Activated CD4-positive, alpha-beta T cell treated with anti-CD3 and anti-CD28 coated beads, Interleukin-2, amount 10 ng/mL, durations not matched to agents 7 days and 5 days (primary cell): ENCODE data around the gene LAT. TPM values are rescaled to one million over a fixed set of nuclear protein-coding genes. Genes with fewer than 3 reads are reported as not detected.

Experiments used
- CTCF ChIA-PET: fragments of 350-600 bp; sonication (Branson Sonifier 250); formaldehyde crosslinking; loops from one replicate; lab custom pipeline; 2021; ENCODE audit warnings: antibody characterized with exemption; lab: Charles Lee
- POLR2A ChIA-PET: fragments of 350-600 bp; sonication (Branson Sonifier 250); formaldehyde crosslinking; loops from one replicate; lab custom pipeline; 2021; ENCODE audit warnings: antibody characterized with exemption; lab: Charles Lee
- DNase-seq: peaks from one replicate; pipeline ENCODE4 v3.0.0-alpha.2; 2020
- H3K27ac Mint-ChIP-seq: one replicate; pipeline ENCODE4 v1.8.0; 2021; ENCODE audit warnings: mild to moderate bottlenecking, moderate library complexity, mixed read lengths
- H3K27me3 Mint-ChIP-seq: one replicate; pipeline ENCODE4 v1.8.0; 2021; ENCODE audit warnings: mixed read lengths
- H3K36me3 Mint-ChIP-seq: one replicate; pipeline ENCODE4 v1.8.0; 2021; ENCODE audit warnings: low read depth, mixed read lengths
- H3K4me1 Mint-ChIP-seq: one replicate; pipeline ENCODE4 v1.8.0; 2021; ENCODE audit warnings: mixed read lengths
- H3K4me3 Mint-ChIP-seq: one replicate; pipeline ENCODE4 v1.8.0; 2021; ENCODE audit warnings: mild to moderate bottlenecking, moderate library complexity, mixed read lengths
- H3K9me3 Mint-ChIP-seq: one replicate; pipeline ENCODE4 v1.8.0; 2021; ENCODE audit warnings: mixed read lengths
- total RNA-seq, 2 experiments: library from RNA; stranded (reverse); gene quantifications; one replicate each; pipeline ENCODE4 v1.2.3, GENCODE V29; 2021

LAT gene
- total RNA-seq, 2 experiments from 2014 or later = 365 to 379 TPM

- Mint-ChIP-seq H3K27ac (peak overlapping the region; percentile 43), H3K4me1 (peaks cover 41% of the 10 kb centered on the region), H3K9me3 (no peaks in the 10 kb centered on the region), H3K4me3 (no peak overlapping the region), H3K27me3 (no peaks in the 10 kb centered on the region), H3K36me3 (peaks cover 3% of the 10 kb centered on the region)
- CTCF ChIA-PET = interaction anchor here (1.0 kb wide), 1 partner anchor 14 kb away, joined by 4 read pairs; no protein-coding TSS in a partner anchor
- POLR2A ChIA-PET = no interaction called here
- no peak for DNase-seq
These were observed 29.8 kb downstream of the LAT start for GRCh38 chr16:29014561-29015069.

DNA sequence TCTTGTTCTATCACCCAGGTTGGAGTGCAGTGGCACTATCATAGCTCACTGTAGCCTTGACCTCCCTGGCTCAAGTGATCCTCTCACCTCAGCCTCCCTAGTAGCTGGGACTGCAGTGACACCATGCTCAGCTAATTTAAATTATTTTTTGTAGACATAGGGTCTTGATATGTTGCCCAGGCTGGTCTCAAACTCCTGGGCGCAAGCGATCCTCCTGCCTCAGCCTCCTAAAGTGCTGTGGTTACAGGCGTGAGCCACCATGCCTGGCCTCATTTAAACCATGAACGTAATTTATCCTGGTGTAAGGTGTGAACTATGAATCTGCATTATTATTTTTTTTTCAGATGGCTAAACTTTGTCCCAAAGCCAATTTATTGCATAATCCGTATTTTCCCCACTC, 37.3 kb downstream of the LAT start:
- no peaks in the 10 kb centered on the region for H3K9me3 Mint-ChIP-seq
- no peaks in the 10 kb centered on the region for H3K27me3 Mint-ChIP-seq
- no peak overlapping the region for H3K4me3 Mint-ChIP-seq
- no peaks in the 10 kb centered on the region for H3K36me3 Mint-ChIP-seq
- no peak overlapping the region for H3K27ac Mint-ChIP-seq
- POLR2A ChIA-PET = no interaction called here
- DNase-seq = no peak
- H3K4me1 Mint-ChIP-seq = peaks cover 55% of the 10 kb centered on the region
- CTCF ChIA-PET = interaction anchor here (0.6 kb wide), 1 partner anchor 12 kb away, joined by 3 read pairs; no protein-coding TSS in a partner anchor

GRCh38 chr16:29023279-29024277, 38.7 kb downstream of the LAT start:
- H3K4me3 Mint-ChIP-seq = no peak overlapping the region
- H3K27ac Mint-ChIP-seq = peak overlapping the region; percentile 61
- CTCF ChIA-PET = interaction anchor here (0.8 to 1.3 kb wide), 3 partner anchors 8 to 43 kb away, joined by 3 read pairs; no protein-coding TSS in a partner anchor
- no peaks in the 10 kb centered on the region for H3K36me3 Mint-ChIP-seq
- H3K4me1 Mint-ChIP-seq = peaks cover 61% of the 10 kb centered on the region
- no peaks in the 10 kb centered on the region for H3K27me3 Mint-ChIP-seq
- no peaks in the 10 kb centered on the region for H3K9me3 Mint-ChIP-seq
- no peak for DNase-seq
- POLR2A ChIA-PET = no interaction called here

DNA sequence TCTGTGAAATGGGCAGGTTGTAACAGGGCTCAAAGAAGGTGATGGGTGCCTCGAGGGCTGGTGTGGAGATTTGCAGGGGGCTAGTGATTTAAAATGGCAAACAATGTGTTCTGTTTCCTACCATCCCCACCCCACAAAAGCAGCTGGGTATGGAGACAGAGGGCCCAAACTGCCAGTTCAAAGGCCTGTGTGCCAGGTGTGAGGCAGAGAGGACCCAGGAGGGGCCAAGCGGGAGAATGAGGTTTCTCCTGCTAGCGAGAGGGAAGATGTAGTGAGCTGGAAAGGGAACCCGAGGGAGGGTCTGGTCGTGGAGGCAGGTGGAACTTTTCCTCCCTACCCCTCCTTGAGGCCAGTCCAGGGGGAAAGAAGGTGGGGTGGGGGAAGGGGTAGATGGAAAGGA, 39.4 kb downstream of the LAT start:
- no peaks in the 10 kb centered on the region for H3K36me3 Mint-ChIP-seq
- H3K9me3 Mint-ChIP-seq = no peaks in the 10 kb centered on the region
- H3K4me3 Mint-ChIP-seq = no peak overlapping the region
- H3K27ac Mint-ChIP-seq = peak overlapping the region; percentile 61
- H3K4me1 Mint-ChIP-seq = peaks cover 68% of the 10 kb centered on the region
- no peak for DNase-seq
- POLR2A ChIA-PET = no interaction called here
- CTCF ChIA-PET = interaction anchor here (0.8 to 1.3 kb wide), 3 partner anchors 8 to 44 kb away, joined by 3 to 4 read pairs (median 3); no protein-coding TSS in a partner anchor
- no peaks in the 10 kb centered on the region for H3K27me3 Mint-ChIP-seq

DNA sequence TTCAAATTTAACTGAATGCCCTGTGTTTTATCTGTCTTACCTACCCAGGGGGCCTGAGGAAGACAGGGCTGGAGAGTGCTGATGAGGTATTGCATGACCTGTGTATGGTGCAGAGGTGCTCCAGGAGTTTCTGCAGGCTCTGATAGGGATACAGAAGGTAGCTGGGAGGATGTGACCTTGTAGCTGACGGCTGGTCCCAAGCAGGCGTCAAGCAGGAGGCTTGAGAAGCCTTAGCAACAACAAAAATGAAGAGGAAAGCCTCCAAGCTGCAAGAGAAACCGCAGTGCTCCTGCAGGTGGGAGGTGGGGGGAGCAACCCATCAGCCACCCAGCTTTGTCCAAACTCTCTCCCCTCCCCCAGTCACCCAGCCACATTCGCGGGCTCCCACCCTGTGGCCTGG, 40.4 kb downstream of the LAT start:
- H3K27ac Mint-ChIP-seq = peak overlapping the region; percentile 77
- peak; percentile 32 for DNase-seq
- peak overlapping the region; percentile 8 for H3K4me3 Mint-ChIP-seq
- peaks cover 72% of the 10 kb centered on the region for H3K4me1 Mint-ChIP-seq
- no peaks in the 10 kb centered on the region for H3K36me3 Mint-ChIP-seq
- ChIA-PET CTCF (interaction anchor here (0.9 to 1.1 kb wide), 2 partner anchors 15 to 48 kb away, joined by 3 to 4 read pairs; no protein-coding TSS in a partner anchor), POLR2A (interaction anchor here (0.6 kb wide), 1 partner anchor 1472 kb away, joined by 3 read pairs; no protein-coding TSS in a partner anchor)
- H3K27me3 Mint-ChIP-seq = no peaks in the 10 kb centered on the region
- no peaks in the 10 kb centered on the region for H3K9me3 Mint-ChIP-seq

- ChIA-PET CTCF (interaction anchor here (0.9 kb wide), 1 partner anchor 48 kb away, joined by 3 read pairs; no protein-coding TSS in a partner anchor), POLR2A (no interaction called here)
- no peak for DNase-seq
- Mint-ChIP-seq H3K27me3 (no peaks in the 10 kb centered on the region), H3K4me3 (no peak overlapping the region), H3K4me1 (peaks cover 72% of the 10 kb centered on the region), H3K9me3 (no peaks in the 10 kb centered on the region), H3K36me3 (no peaks in the 10 kb centered on the region), H3K27ac (peak overlapping the region; percentile 77)
These were observed 40.9 kb downstream of the LAT start for GRCh38 chr16:29025735-29026134.

- Mint-ChIP-seq H3K9me3 (no peaks in the 10 kb centered on the region), H3K27me3 (no peaks in the 10 kb centered on the region), H3K4me1 (peaks cover 46% of the 10 kb centered on the region), H3K4me3 (no peak overlapping the region), H3K27ac (peak overlapping the region; percentile 81), H3K36me3 (no peaks in the 10 kb centered on the region)
- ChIA-PET CTCF (interaction anchor here (0.6 to 1.2 kb wide), 4 partner anchors 15 to 1758 kb away, joined by 3 to 4 read pairs (median 4); no protein-coding TSS in a partner anchor), POLR2A (no interaction called here)
- peak; percentile 2 for DNase-seq
These were observed 43.8 kb downstream of the LAT start for GRCh38 chr16:29028457-29029167.

GRCh38 chr16:29029168-29029994, 44.5 kb downstream of the LAT start:
- Mint-ChIP-seq H3K4me3 (no peak overlapping the region), H3K4me1 (peaks cover 38% of the 10 kb centered on the region), H3K27ac (peak overlapping the region; percentile 69), H3K9me3 (no peaks in the 10 kb centered on the region), H3K27me3 (no peaks in the 10 kb centered on the region), H3K36me3 (no peaks in the 10 kb centered on the region)
- peak; percentile 47 for DNase-seq
- POLR2A ChIA-PET = no interaction called here
- CTCF ChIA-PET = interaction anchor here (0.6 to 1.2 kb wide), 4 partner anchors 15 to 1758 kb away, joined by 3 to 4 read pairs (median 4); no protein-coding TSS in a partner anchor

DNA sequence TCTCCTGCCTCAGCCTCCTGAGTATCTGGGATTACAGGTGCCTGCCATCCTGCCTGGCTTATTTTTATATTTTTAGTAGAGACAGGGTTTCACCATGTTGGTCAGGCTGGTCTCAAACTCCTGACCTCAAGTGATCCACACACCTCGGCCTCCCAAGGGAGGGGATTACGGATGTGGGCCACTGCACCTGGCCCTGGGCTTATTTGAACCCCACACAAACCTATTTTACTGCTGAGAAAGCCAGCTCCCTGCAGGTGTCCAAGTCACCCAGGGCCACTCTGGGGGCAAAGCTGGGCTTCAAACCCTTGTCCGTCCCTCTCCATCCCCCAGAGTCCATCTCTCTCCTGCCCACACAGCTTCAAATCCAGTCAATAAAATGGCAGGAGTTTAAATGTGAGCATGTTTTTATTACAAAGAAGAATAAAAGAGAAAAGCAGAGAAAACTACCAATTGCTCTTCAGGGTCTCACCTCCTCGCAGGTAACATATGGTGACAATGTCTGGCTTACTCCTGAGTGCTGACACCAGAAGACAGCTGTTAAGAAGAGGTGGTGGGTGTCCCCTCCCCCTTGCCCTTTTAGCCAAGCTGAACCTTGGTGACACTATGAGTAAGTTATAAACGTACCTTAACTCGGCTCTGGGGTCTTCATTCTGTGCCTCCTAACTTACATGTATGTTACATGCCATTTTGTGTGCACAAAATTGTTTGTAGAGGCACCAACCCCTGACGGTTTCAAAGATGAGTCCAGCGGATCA, 45.4 kb downstream of the LAT start:
- H3K4me3 Mint-ChIP-seq = no peak overlapping the region
- no peak for DNase-seq
- ChIA-PET CTCF (no interaction called here), POLR2A (interaction anchor here (0.6 kb wide), 1 partner anchor 42 kb away, joined by 4 read pairs; no protein-coding TSS in a partner anchor)
- peaks cover 30% of the 10 kb centered on the region for H3K4me1 Mint-ChIP-seq
- H3K27me3 Mint-ChIP-seq = no peaks in the 10 kb centered on the region
- no peak overlapping the region for H3K27ac Mint-ChIP-seq
- H3K36me3 Mint-ChIP-seq = no peaks in the 10 kb centered on the region
- H3K9me3 Mint-ChIP-seq = no peaks in the 10 kb centered on the region
